ENCODE results near the gene LAD1. TPM values are rescaled to one million over a fixed set of nuclear protein-coding genes. Genes with fewer than 3 reads are reported as not detected.

LAD1 gene
- polyA plus RNA-seq, 1 experiment = 0.04 TPM

DNA sequence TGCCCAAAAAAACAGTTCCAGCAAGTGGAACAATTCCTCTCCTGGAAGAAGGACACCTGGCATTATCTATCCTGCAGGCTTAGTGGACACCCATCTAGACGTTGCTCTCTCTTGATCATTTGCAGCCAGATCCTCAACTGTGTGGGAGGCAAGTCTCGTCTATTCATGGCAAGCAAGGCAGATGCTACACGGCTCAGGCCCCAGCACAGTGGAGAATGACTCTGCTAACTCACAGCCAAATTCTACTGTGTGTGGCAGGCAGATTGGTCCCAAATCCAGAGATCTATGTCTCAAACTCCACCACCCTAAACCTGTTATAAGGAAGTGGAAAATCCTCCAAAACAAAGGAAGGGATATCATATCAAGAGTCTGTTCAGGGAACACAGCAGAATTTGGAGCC, 28.6 kb downstream of the LAD1 start:
- TF ChIP-seq, protein P1, sequence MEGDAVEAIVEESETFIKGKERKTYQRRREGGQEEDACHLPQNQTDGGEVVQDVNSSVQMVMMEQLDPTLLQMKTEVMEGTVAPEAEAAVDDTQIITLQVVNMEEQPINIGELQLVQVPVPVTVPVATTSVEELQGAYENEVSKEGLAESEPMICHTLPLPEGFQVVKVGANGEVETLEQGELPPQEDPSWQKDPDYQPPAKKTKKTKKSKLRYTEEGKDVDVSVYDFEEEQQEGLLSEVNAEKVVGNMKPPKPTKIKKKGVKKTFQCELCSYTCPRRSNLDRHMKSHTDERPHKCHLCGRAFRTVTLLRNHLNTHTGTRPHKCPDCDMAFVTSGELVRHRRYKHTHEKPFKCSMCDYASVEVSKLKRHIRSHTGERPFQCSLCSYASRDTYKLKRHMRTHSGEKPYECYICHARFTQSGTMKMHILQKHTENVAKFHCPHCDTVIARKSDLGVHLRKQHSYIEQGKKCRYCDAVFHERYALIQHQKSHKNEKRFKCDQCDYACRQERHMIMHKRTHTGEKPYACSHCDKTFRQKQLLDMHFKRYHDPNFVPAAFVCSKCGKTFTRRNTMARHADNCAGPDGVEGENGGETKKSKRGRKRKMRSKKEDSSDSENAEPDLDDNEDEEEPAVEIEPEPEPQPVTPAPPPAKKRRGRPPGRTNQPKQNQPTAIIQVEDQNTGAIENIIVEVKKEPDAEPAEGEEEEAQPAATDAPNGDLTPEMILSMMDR (IDR thresholded peaks at IDR 0.05; ENCODE audit: low read depth, low read length) = no peak
- Histone ChIP-seq H3K27ac (ENCODE audit: low read depth, low read length) (no peak overlapping the region), H3K27me3 (ENCODE audit: control insufficient read depth, insufficient read depth, low read length) (peaks cover 72% of the 10 kb centered on the region), H3K4me3 (ENCODE audit: low read depth, low read length) (no peak overlapping the region), H3K9me3 (ENCODE audit: control insufficient read depth, insufficient read depth, low read length) (peaks cover 4% of the 10 kb centered on the region)
- no peak for DNase-seq (ENCODE audit: low read depth, low spot score)
- CTCF ChIA-PET = interaction anchor here (0.7 to 1.4 kb wide), 3 partner anchors 23 to 116 kb away, joined by 3 to 4 read pairs (median 4); no protein-coding TSS in a partner anchor
- POLR2A ChIA-PET = no interaction called here

DNA sequence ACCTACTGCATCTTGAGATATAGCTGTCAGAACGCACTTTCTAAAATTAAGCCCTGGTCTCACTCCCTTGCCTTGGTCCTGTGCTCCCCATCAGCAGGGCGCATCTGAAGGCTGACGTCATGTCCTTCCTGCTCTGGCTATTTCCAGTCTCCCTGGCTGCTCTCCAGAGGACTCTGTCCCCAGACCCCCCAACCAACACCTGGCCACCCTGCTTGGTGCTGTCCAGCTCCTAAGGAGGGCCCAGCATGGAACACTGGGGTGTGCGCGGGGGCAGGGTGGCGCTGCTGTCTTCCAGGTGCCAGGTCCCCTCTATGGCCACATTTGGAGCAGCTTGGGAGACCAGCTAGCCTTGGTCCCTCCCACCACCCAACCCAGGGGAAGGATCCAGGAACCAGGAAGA, 29.9 kb downstream of the LAD1 start:
- TF ChIP-seq, protein P1 (IDR thresholded peaks at IDR 0.05; ENCODE audit: low read depth, low read length) = no peak
- no peak for DNase-seq (ENCODE audit: low read depth, low spot score)
- ChIA-PET POLR2A (no interaction called here), CTCF (no interaction called here)
- Histone ChIP-seq H3K27me3 (ENCODE audit: control insufficient read depth, insufficient read depth, low read length) (peaks cover 63% of the 10 kb centered on the region), H3K4me3 (ENCODE audit: low read depth, low read length) (no peak overlapping the region), H3K9me3 (ENCODE audit: control insufficient read depth, insufficient read depth, low read length) (no peaks in the 10 kb centered on the region; the same call in 1 of the 2 replicates), H3K27ac (ENCODE audit: low read depth, low read length) (no peak overlapping the region)

DNA sequence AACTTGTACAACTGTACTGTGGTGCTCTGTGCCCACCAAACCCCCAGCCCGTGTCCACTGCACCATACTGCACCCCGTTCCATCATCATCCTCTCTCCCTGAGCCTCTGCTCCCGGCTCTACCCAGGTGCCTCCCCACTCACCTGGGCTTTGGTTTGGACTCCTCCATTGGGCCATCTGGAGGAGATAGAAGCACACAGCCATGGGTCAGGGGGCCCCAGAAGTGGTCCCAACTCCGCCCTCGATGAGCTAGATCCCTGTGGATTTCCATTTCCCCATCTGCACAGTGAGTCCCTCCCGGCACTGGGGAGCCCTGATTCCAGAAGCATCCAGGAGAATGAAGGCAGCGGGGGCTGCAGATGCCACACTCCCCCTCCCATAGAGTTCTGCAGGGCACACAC, 32.4 kb downstream of the LAD1 start:
- TF ChIP-seq, protein P1 (IDR thresholded peaks at IDR 0.05; ENCODE audit: low read depth, low read length) = no peak
- ChIA-PET CTCF (interaction anchor here (0.8 kb wide), 1 partner anchor 10 kb away, joined by 3 read pairs; no protein-coding TSS in a partner anchor), POLR2A (no interaction called here)
- H3K4me3 ChIP-seq (ENCODE audit: low read depth, low read length) = no peak overlapping the region
- DNase-seq (ENCODE audit: low read depth, low spot score) = no peak
- H3K9me3 ChIP-seq (ENCODE audit: control insufficient read depth, insufficient read depth, low read length) = no peaks in the 10 kb centered on the region; the same call in 1 of the 2 replicates
- peaks cover 58% of the 10 kb centered on the region for H3K27me3 ChIP-seq (ENCODE audit: control insufficient read depth, insufficient read depth, low read length)
- H3K27ac ChIP-seq (ENCODE audit: low read depth, low read length) = no peak overlapping the region

DNA sequence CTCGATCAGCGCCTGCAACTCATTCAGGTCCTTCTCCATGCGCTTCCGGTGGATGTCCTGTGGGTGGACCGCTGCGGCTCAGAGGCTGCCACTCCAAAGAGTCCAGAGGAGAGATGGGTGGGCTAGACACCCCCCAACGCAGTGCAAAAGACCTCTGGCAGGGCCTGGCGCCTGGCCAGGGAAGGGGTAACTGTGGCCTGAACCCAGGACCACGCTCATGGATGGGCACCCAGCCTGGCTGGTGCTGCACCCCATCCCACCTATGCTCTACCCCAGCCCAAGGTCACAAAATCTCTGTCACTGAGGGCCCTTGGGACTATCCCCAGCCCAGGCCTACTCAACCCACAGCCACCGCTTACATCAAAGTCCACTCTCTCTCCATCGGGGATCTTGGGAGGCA, 33.9 kb downstream of the LAD1 start:
- no peak overlapping the region for H3K4me3 ChIP-seq (ENCODE audit: low read depth, low read length)
- DNase-seq (ENCODE audit: low read depth, low spot score) = no peak
- no peak overlapping the region for H3K27ac ChIP-seq (ENCODE audit: low read depth, low read length)
- ChIA-PET CTCF (interaction anchor here (1.1 to 1.5 kb wide), 3 partner anchors 11 to 44 kb away, joined by 3 read pairs; no protein-coding TSS in a partner anchor), POLR2A (no interaction called here)
- TF ChIP-seq, protein P1 (IDR thresholded peaks at IDR 0.05; ENCODE audit: low read depth, low read length) = no peak
- H3K9me3 ChIP-seq (ENCODE audit: control insufficient read depth, insufficient read depth, low read length) = no peaks in the 10 kb centered on the region; the same call in 1 of the 2 replicates
- peaks cover 58% of the 10 kb centered on the region for H3K27me3 ChIP-seq (ENCODE audit: control insufficient read depth, insufficient read depth, low read length)

DNA sequence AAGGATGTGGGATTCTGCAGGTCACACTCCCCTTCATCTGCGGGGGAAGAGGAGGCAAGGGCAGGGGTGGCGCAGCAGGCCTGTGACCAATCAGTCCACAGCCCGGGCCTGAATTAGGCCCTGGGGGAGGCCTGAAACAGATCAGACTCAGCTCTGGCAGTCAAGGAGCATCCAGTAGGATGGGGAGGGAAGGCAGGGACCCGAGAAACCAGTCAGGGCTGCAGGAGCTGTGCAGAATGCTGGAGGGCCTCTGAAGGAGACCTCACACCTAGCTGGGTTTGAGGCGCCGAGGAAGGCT, 34.4 kb downstream of the LAD1 start:
- DNase-seq (ENCODE audit: low read depth, low spot score) = no peak
- H3K4me3 ChIP-seq (ENCODE audit: low read depth, low read length) = no peak overlapping the region
- H3K27ac ChIP-seq (ENCODE audit: low read depth, low read length) = no peak overlapping the region
- H3K27me3 ChIP-seq (ENCODE audit: control insufficient read depth, insufficient read depth, low read length) = peaks cover 55% of the 10 kb centered on the region
- CTCF ChIA-PET = interaction anchor here (1.1 to 1.5 kb wide), 3 partner anchors 12 to 44 kb away, joined by 3 read pairs; no protein-coding TSS in a partner anchor
- POLR2A ChIA-PET = no interaction called here
- no peaks in the 10 kb centered on the region; the same call in 1 of the 2 replicates for H3K9me3 ChIP-seq (ENCODE audit: control insufficient read depth, insufficient read depth, low read length)
- TF ChIP-seq, protein P1 (IDR thresholded peaks at IDR 0.05; ENCODE audit: low read depth, low read length) = no peak
